ENCODE data around the gene DOCK4.

The DOCK4 gene

DNA sequence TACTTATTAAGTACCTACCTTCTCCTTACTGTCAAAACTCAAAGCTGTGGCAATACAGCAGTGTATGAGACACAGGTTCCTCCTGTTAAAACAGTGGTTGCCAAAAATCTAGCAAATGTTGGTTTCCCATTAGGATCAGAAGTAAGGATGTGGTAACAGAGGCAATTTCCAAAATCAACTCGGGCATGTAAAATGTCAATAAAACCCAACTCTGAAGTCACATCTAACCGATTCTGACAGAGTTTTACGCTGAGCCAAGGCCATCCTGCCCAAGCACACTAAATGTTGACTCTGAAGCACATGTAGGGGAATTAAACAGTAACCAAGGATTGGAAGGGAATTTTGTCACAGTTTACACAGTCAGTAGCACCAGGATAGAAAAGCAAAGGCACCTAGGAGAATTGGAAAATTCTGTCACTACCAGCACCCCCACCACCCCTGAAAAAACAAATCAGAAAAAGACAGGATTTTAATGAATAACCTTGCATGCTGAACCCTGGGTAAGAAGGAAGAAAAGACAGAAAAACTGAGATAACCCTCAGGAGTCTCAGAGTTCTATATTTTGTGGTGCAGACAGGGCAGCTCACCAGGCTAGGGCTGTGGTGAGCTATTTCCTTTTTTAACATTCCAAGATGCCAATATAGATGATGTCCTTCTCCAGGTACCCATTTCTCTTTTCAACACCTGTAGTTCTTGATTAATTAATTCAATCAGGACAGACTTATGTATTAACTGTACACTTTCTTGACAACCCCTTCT is 119.5 kb downstream of the DOCK4 start:
- Histone ChIP-seq H3K9ac (ENCODE audit: low read length in 5 of 5) (no peak overlapping the region), H3K9me3 (ENCODE audit: control insufficient read depth in 5 of 5, low read length in 5 of 5) (no peaks in the 10 kb centered on the region), H3K27me3 (ENCODE audit: control insufficient read depth in 5 of 5, insufficient read depth in 4 of 5, low read length in 5 of 5) (no peaks in the 10 kb centered on the region), H3K4me1 (ENCODE audit: control insufficient read depth in 5 of 5, insufficient read depth in 5 of 5, low read length in 5 of 5) (peaks cover 6 to 26% (median 19%) of the 10 kb centered on the region in 5 donors), H3K27ac (ENCODE audit: low read depth, low read length) (no peak overlapping the region), H3K36me3 (ENCODE audit: control insufficient read depth in 5 of 5, insufficient read depth in 5 of 5, low read length in 5 of 5) (no peaks in the 10 kb centered on the region), H3K4me3 (ENCODE audit: low read depth in 1 of 5, low read length in 5 of 5) (no peak overlapping the region)

DNA sequence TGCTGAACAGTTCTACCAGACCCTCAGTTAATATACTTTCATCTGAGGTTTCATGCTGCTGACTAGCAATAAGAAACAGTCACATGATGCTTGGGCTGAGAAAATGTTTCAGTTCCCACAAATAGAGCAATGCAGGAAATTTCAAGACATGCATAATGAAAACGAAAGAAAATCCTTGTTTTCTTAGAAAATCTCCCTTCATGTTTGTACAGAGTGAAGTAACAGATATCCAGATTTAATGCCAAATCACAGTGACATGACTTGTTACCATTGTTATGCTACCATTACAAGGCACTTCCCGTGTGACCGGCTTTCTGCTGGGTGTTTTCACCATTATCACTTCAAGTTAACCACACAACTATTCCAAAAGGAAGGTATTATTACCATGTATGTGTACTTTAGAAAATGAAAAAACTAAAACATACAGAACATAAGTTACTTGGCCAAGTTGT is 121.7 kb downstream of the DOCK4 start:
- H3K27me3 ChIP-seq (ENCODE audit: control insufficient read depth in 5 of 5, insufficient read depth in 4 of 5, low read length in 5 of 5) = no peaks in the 10 kb centered on the region
- peak overlapping the region in 2 of 5 donors; percentile 21 to 28 for H3K4me3 ChIP-seq (ENCODE audit: low read depth in 1 of 5, low read length in 5 of 5)
- H3K36me3 ChIP-seq (ENCODE audit: control insufficient read depth in 5 of 5, insufficient read depth in 5 of 5, low read length in 5 of 5) = no peaks in the 10 kb centered on the region
- H3K9me3 ChIP-seq (ENCODE audit: control insufficient read depth in 5 of 5, low read length in 5 of 5) = no peaks in the 10 kb centered on the region
- peak overlapping the region; percentile 63 for H3K27ac ChIP-seq (ENCODE audit: low read depth, low read length)
- peak overlapping the region in 1 of 5 donors; percentile 11 for H3K9ac ChIP-seq (ENCODE audit: low read length in 5 of 5)
- peaks cover 8 to 36% (median 24%) of the 10 kb centered on the region in 5 donors for H3K4me1 ChIP-seq (ENCODE audit: control insufficient read depth in 5 of 5, insufficient read depth in 5 of 5, low read length in 5 of 5)

DNA sequence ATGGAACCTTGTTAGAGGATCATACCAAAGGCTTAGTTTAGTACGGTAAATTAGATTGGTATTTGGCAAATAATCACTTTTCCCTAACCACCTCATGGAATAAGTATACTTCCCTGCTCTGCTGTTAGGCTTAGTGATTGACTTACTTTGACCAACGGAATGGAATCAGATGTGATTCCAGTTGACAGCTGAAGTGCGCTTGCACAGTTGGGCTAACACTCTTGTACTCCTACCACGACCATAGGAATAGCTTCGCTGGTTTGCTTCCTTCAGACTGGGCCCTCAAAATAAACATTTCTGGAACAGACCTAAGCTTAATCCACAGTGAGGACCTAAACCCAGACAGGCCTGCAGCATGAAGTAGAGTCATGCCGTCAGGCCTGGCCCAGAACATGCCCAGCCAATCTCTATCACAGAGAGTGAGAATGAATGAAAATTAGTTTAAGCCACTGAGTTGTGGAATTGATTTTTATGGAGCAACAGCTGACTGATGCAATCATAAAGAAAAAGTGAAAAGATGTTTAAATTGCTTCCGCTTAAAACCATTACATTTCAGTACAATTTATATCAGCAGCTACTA is 122.3 kb downstream of the DOCK4 start:
- Histone ChIP-seq H3K36me3 (ENCODE audit: control insufficient read depth in 5 of 5, insufficient read depth in 5 of 5, low read length in 5 of 5) (no peaks in the 10 kb centered on the region), H3K9me3 (ENCODE audit: control insufficient read depth in 5 of 5, low read length in 5 of 5) (no peaks in the 10 kb centered on the region), H3K27me3 (ENCODE audit: control insufficient read depth in 5 of 5, insufficient read depth in 4 of 5, low read length in 5 of 5) (no peaks in the 10 kb centered on the region), H3K27ac (ENCODE audit: low read depth, low read length) (peak overlapping the region; percentile 63), H3K4me1 (ENCODE audit: control insufficient read depth in 5 of 5, insufficient read depth in 5 of 5, low read length in 5 of 5) (peaks cover 8 to 33% (median 24%) of the 10 kb centered on the region in 5 donors), H3K4me3 (ENCODE audit: low read depth in 1 of 5, low read length in 5 of 5) (no peak overlapping the region), H3K9ac (ENCODE audit: low read length in 5 of 5) (no peak overlapping the region)

DNA sequence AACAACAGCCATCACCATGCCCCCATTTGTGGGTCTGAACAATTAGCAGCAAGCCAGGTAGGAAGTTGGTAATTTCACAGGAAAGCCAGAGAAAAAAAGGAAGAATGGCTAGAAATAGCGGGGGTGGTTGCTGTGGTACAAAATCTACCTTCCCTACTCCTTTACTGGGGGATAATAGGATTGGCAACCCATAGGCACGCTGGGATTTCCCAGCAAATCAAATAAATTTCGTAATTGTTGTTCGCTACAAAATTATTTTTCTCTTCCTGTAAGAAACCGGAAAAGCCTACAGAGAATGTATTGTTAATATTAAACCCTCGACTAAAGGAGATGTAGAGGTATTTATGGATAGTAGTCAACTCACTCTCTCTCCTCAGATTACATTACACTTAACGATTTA is 123.9 kb downstream of the DOCK4 start:
- Histone ChIP-seq H3K27me3 (ENCODE audit: control insufficient read depth in 5 of 5, insufficient read depth in 4 of 5, low read length in 5 of 5) (no peaks in the 10 kb centered on the region), H3K36me3 (ENCODE audit: control insufficient read depth in 5 of 5, insufficient read depth in 5 of 5, low read length in 5 of 5) (no peaks in the 10 kb centered on the region), H3K27ac (ENCODE audit: low read depth, low read length) (peak overlapping the region; percentile 13), H3K4me1 (ENCODE audit: control insufficient read depth in 5 of 5, insufficient read depth in 5 of 5, low read length in 5 of 5) (peaks cover 8 to 33% (median 24%) of the 10 kb centered on the region in 5 donors), H3K9me3 (ENCODE audit: control insufficient read depth in 5 of 5, low read length in 5 of 5) (no peaks in the 10 kb centered on the region), H3K4me3 (ENCODE audit: low read depth in 1 of 5, low read length in 5 of 5) (no peak overlapping the region), H3K9ac (ENCODE audit: low read length in 5 of 5) (peak overlapping the region in 1 of 5 donors; percentile 10)

DNA sequence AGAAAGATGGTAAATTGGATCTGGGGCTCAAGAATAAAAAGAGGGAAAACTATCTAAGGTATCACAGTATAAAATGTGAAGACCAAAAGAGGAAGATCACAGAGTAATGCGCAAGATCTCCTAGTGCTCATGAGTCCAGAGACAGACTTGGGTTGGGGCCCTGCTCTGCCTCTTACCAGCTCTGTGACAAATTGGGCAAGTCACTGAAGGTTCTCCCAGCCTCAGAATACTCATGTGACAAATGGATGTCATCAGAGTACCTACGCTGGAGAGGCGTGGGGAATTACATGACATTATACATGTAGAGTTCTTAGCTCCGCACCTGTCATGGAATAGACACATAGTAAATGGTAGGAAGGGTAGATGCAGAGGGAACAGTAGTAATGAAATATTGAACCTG is 124.4 kb downstream of the DOCK4 start:
- Histone ChIP-seq H3K9me3 (ENCODE audit: control insufficient read depth in 5 of 5, low read length in 5 of 5) (no peaks in the 10 kb centered on the region), H3K36me3 (ENCODE audit: control insufficient read depth in 5 of 5, insufficient read depth in 5 of 5, low read length in 5 of 5) (no peaks in the 10 kb centered on the region), H3K9ac (ENCODE audit: low read length in 5 of 5) (no peak overlapping the region), H3K4me1 (ENCODE audit: control insufficient read depth in 5 of 5, insufficient read depth in 5 of 5, low read length in 5 of 5) (peaks cover 8 to 33% (median 27%) of the 10 kb centered on the region in 5 donors), H3K4me3 (ENCODE audit: low read depth in 1 of 5, low read length in 5 of 5) (no peak overlapping the region), H3K27me3 (ENCODE audit: control insufficient read depth in 5 of 5, insufficient read depth in 4 of 5, low read length in 5 of 5) (no peaks in the 10 kb centered on the region), H3K27ac (ENCODE audit: low read depth, low read length) (peak overlapping the region; percentile 13)

DNA sequence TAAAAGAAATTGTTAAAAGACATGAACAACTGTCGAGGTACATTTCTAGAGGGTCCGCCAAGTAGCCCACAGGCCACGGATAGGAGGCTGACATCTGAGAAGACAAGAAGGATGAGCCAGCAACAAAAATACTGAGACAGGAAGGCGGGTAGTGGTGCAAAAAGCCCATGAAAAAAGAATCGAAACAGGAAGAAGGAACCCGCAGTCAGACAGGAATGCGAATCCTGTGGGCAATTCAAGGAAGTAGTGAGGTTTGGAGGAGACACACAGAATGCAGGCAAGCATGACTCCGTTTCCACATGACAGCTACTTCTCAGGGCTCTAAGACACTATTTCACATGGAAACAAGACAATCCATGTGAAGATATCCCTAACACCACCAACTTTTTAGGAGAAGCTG is 125.2 kb downstream of the DOCK4 start:
- H3K4me1 ChIP-seq (ENCODE audit: control insufficient read depth in 5 of 5, insufficient read depth in 5 of 5, low read length in 5 of 5) = peaks cover 8 to 38% (median 27%) of the 10 kb centered on the region in 5 donors
- H3K27me3 ChIP-seq (ENCODE audit: control insufficient read depth in 5 of 5, insufficient read depth in 4 of 5, low read length in 5 of 5) = no peaks in the 10 kb centered on the region
- H3K4me3 ChIP-seq (ENCODE audit: low read depth in 1 of 5, low read length in 5 of 5) = peak overlapping the region in 3 of 5 donors; percentile 1 to 37 (median 16)

DNA sequence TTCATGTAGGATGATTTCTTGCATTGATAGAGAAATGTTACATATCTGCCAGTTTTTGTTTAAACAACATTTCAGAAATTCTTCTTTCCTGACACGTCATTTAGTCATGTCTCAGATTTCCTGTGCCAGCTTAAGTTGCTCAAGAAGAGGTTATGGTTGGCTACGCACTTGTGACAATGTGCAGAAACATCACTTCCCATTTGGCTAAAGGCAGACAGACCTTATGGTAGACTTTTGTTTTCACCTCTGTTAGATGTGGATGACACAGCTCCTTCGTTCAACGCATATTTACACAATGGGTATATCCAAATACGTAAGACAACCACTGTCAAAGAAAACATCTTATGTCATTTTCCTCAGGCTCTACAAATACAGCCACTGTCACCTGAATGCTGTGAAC is 125.8 kb downstream of the DOCK4 start:
- Histone ChIP-seq H3K4me1 (ENCODE audit: control insufficient read depth in 5 of 5, insufficient read depth in 5 of 5, low read length in 5 of 5) (peaks cover 8 to 37% (median 27%) of the 10 kb centered on the region in 5 donors), H3K9me3 (ENCODE audit: control insufficient read depth in 5 of 5, low read length in 5 of 5) (no peaks in the 10 kb centered on the region), H3K4me3 (ENCODE audit: low read depth in 1 of 5, low read length in 5 of 5) (peak overlapping the region in 4 of 5 donors; percentile 10 to 19 (median 16)), H3K27me3 (ENCODE audit: control insufficient read depth in 5 of 5, insufficient read depth in 4 of 5, low read length in 5 of 5) (no peaks in the 10 kb centered on the region), H3K9ac (ENCODE audit: low read length in 5 of 5) (no peak overlapping the region), H3K27ac (ENCODE audit: low read depth, low read length) (peak overlapping the region; percentile 77), H3K36me3 (ENCODE audit: control insufficient read depth in 5 of 5, insufficient read depth in 5 of 5, low read length in 5 of 5) (no peaks in the 10 kb centered on the region)

More for the DNA sequence above, 125.2 kb downstream of the DOCK4 start:
- H3K36me3 ChIP-seq (ENCODE audit: control insufficient read depth in 5 of 5, insufficient read depth in 5 of 5, low read length in 5 of 5) = no peaks in the 10 kb centered on the region
- H3K27ac ChIP-seq (ENCODE audit: low read depth, low read length) = peak overlapping the region; percentile 77
- H3K9ac ChIP-seq (ENCODE audit: low read length in 5 of 5) = peak overlapping the region in 1 of 5 donors; percentile 33
- no peaks in the 10 kb centered on the region for H3K9me3 ChIP-seq (ENCODE audit: control insufficient read depth in 5 of 5, low read length in 5 of 5)

DNA sequence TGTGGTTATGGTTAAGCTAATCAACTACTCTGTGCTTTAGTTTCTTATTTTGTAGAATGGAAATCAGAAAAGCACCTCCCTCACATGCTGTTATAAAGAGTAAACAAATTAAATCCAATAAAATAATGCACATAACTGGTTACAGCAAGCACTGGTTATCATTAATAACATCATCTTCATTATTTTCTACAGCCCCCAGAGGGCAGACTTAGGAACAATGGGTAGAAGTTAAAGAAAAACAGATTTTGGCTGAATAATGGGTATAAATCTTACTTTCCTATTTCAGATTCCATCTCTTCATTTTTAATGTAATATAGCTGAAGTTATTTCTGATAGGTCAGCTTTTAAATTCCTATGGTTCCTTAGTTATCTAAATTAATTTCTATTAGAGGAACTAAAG is 126.5 kb downstream of the DOCK4 start:
- Histone ChIP-seq H3K9me3 (ENCODE audit: control insufficient read depth in 5 of 5, low read length in 5 of 5) (peaks cover 0 to 3% (median 0%) of the 10 kb centered on the region in 5 donors), H3K4me1 (ENCODE audit: control insufficient read depth in 5 of 5, insufficient read depth in 5 of 5, low read length in 5 of 5) (peaks cover 7 to 34% (median 22%) of the 10 kb centered on the region in 5 donors), H3K4me3 (ENCODE audit: low read depth in 1 of 5, low read length in 5 of 5) (no peak overlapping the region), H3K27ac (ENCODE audit: low read depth, low read length) (no peak overlapping the region), H3K27me3 (ENCODE audit: control insufficient read depth in 5 of 5, insufficient read depth in 4 of 5, low read length in 5 of 5) (no peaks in the 10 kb centered on the region), H3K36me3 (ENCODE audit: control insufficient read depth in 5 of 5, insufficient read depth in 5 of 5, low read length in 5 of 5) (no peaks in the 10 kb centered on the region), H3K9ac (ENCODE audit: low read length in 5 of 5) (no peak overlapping the region)

DNA sequence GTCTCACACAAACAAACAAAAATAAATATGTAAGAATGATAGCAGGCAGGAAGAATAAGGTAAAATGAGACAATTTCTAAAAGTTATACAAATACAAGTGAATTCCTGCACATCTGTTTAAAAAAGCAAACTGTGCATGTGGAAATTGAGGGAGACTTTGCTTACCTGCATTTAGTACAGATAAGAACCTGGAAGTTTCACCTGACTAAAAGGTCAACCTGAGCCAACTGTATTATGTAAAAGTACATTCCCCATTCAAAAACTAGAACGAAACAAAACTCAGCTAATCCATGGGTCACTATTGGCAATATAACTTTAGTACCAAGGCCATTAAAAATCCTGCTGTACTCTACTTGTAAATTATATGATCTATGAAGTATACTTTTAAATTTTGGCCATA is 127.1 kb downstream of the DOCK4 start:
- Histone ChIP-seq H3K9ac (ENCODE audit: low read length in 5 of 5) (no peak overlapping the region), H3K9me3 (ENCODE audit: control insufficient read depth in 5 of 5, low read length in 5 of 5) (peaks cover 0 to 8% (median 4%) of the 10 kb centered on the region in 5 donors), H3K4me3 (ENCODE audit: low read depth in 1 of 5, low read length in 5 of 5) (no peak overlapping the region), H3K36me3 (ENCODE audit: control insufficient read depth in 5 of 5, insufficient read depth in 5 of 5, low read length in 5 of 5) (no peaks in the 10 kb centered on the region), H3K27me3 (ENCODE audit: control insufficient read depth in 5 of 5, insufficient read depth in 4 of 5, low read length in 5 of 5) (no peaks in the 10 kb centered on the region), H3K27ac (ENCODE audit: low read depth, low read length) (no peak overlapping the region), H3K4me1 (ENCODE audit: control insufficient read depth in 5 of 5, insufficient read depth in 5 of 5, low read length in 5 of 5) (peaks cover 4 to 30% (median 19%) of the 10 kb centered on the region in 5 donors)

DNA sequence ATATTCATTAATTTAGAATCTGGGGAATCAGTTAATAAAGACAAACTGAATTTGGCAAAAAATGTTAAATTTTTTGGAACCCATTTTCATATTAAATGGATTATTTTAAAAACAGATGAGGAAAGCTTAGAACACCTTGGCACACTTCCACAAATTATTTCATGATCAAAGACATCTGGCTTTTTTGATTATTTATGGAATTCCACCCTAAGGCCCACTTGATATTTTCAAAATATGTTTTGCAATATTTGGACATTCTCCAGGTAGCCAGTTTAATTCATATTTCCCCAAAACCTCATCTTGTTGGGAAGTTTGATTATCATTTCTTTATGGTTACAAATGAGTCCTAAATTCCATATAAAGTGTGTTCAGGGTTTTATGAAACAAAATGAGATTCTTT is 129.9 kb downstream of the DOCK4 start:
- Histone ChIP-seq H3K36me3 (ENCODE audit: control insufficient read depth in 5 of 5, insufficient read depth in 5 of 5, low read length in 5 of 5) (no peaks in the 10 kb centered on the region), H3K4me3 (ENCODE audit: low read depth in 1 of 5, low read length in 5 of 5) (no peak overlapping the region), H3K9me3 (ENCODE audit: control insufficient read depth in 5 of 5, low read length in 5 of 5) (peaks cover 0 to 8% (median 4%) of the 10 kb centered on the region in 5 donors), H3K27ac (ENCODE audit: low read depth, low read length) (no peak overlapping the region), H3K4me1 (ENCODE audit: control insufficient read depth in 5 of 5, insufficient read depth in 5 of 5, low read length in 5 of 5) (peaks cover 2 to 20% (median 14%) of the 10 kb centered on the region in 5 donors), H3K27me3 (ENCODE audit: control insufficient read depth in 5 of 5, insufficient read depth in 4 of 5, low read length in 5 of 5) (no peaks in the 10 kb centered on the region), H3K9ac (ENCODE audit: low read length in 5 of 5) (no peak overlapping the region)
